Panc1 (cell line): Measurements from ENCODE around the gene DCD. TPM values are rescaled to one million over a fixed set of nuclear protein-coding genes. Genes with fewer than 3 reads are reported as not detected.

Experiments used
- ATAC-seq: fragments of 200-7000 bp; cut with Tn5 transposase; 2 replicates; pipeline ENCODE4 v1.9.1; 2020; ENCODE audit warnings: mild to moderate bottlenecking, moderate library complexity
- BruUV-seq: library from RNA; stranded (reverse); fragments of 400-500 nt; replicated peaks from 2 replicates; lab custom pipeline; 2021; lab: Mats Ljungman, UMichigan
- CTCF ChIA-PET: fragments of 300-600 bp; sonication (Branson Sonifier 250); formaldehyde crosslinking; loops from one replicate; lab custom pipeline; 2022; ENCODE audit warnings: antibody characterized with exemption; lab: Charles Lee
- POLR2A ChIA-PET: fragments of 300-600 bp; sonication (Branson Sonifier 250); formaldehyde crosslinking; loops from one replicate; lab custom pipeline; 2022; ENCODE audit warnings: antibody characterized with exemption; lab: Charles Lee
- DNase-seq: peaks from one replicate; pipeline ENCODE4 v3.0.0-alpha.2; 2010; ENCODE audit warnings: low read depth, low spot score
- H3K27ac ChIP-seq: 2 replicates; pipeline ENCODE4 v1.5.1; 2011; ENCODE audit warnings: mild to moderate bottlenecking, low read length, inconsistent platforms
- H3K27me3 ChIP-seq: fragments of 200-500 bp; sonication (Bioruptor generic); 2 replicates; pipeline ENCODE4 v1.6.0; 2014; ENCODE audit warnings: low read length, inconsistent platforms; ENCODE audit not compliant: control insufficient read depth, insufficient read depth
- H3K36me3 ChIP-seq: fragments of 200-500 bp; sonication (Bioruptor generic); 2 replicates; pipeline ENCODE4 v1.5.1; 2014; ENCODE audit warnings: inconsistent platforms, mild to moderate bottlenecking, low read length, moderate library complexity; ENCODE audit not compliant: control insufficient read depth, insufficient read depth
- H3K4me1 ChIP-seq: 2 replicates; pipeline ENCODE4 v1.5.1; 2011; ENCODE audit warnings: inconsistent platforms, mild to moderate bottlenecking, low read length, moderate library complexity; ENCODE audit not compliant: control insufficient read depth, insufficient read depth
- H3K4me3 ChIP-seq, 2 experiments: 2 replicates each; pipeline ENCODE4 v1.5.1; 2011 to 2012; ENCODE audit warnings: low read depth in 2 of 2, low read length in 2 of 2, mild to moderate bottlenecking in 2 of 2, inconsistent platforms in 1 of 2, moderate library complexity in 1 of 2
- H3K9me3 ChIP-seq: fragments of 200-500 bp; sonication (Bioruptor generic); 2 replicates; pipeline ENCODE4 v1.5.1; 2014; ENCODE audit warnings: low read depth, mild to moderate bottlenecking, inconsistent platforms, low read length, moderate library complexity; ENCODE audit not compliant: control insufficient read depth, insufficient read depth
- CTCF ChIP-seq: fragments of 450-650 bp; IDR thresholded peaks from 2 replicates; pipeline ENCODE4 v1.5.1; 2017; ENCODE audit warnings: mild to moderate bottlenecking
- POLR2AphosphoS5 ChIP-seq: IDR thresholded peaks from 2 replicates; pipeline ENCODE4 v1.6.1; 2012; ENCODE audit warnings: mild to moderate bottlenecking, low read depth, low read length, moderate library complexity
- REST ChIP-seq, 2 experiments: IDR thresholded peaks; 2 replicates each; pipeline ENCODE4 v1.6.1; 2011 to 2012; ENCODE audit warnings: low read depth in 2 of 2, control low read depth in 1 of 2, low read length in 1 of 2, mild to moderate bottlenecking in 1 of 2, moderate library complexity in 1 of 2; ENCODE audit not compliant: insufficient read depth in 1 of 2
- SIN3A ChIP-seq: IDR thresholded peaks from 2 replicates; pipeline ENCODE4 v1.6.1; 2012; ENCODE audit warnings: low read depth, mild to moderate bottlenecking, low read length, moderate library complexity, borderline replicate concordance; ENCODE audit not compliant: insufficient read depth
- TCF7L2 ChIP-seq: IDR thresholded peaks from 2 replicates; pipeline ENCODE4 v1.6.1; 2011; ENCODE audit warnings: mild to moderate bottlenecking, low read depth, low read length, inconsistent platforms
- in situ Hi-C: cut with HindIII; loops from 2 replicates; pipeline ENCODE4 v1.10.0; 2016; ENCODE audit warnings: low sequenced_read_pairs, low pct_unique_long_range_greater_than_20kb
- intact Hi-C: fragments of 100-400 bp; cut with micrococcal nuclease; formaldehyde crosslinking; loops from one replicate; pipeline ENCODE4 v1.10.0; 2022; ENCODE audit not compliant: unreplicated experiment
- total RNA-seq: library from RNA; stranded (reverse); gene quantifications from one replicate; pipeline ENCODE4 v1.2.1, GENCODE V29; 2021; ENCODE audit not compliant: unreplicated experiment

The DCD gene
- total RNA-seq, 1 experiment from 2014 or later, result not detected

GRCh38 chr12:54654926-54655325 lies 6.8 kb upstream of the DCD start:
- Histone ChIP-seq H3K9me3 (no peaks in the 10 kb centered on the region), H3K36me3 (no peaks in the 10 kb centered on the region), H3K4me1 (no peaks in the 10 kb centered on the region), H3K4me3 (no peak overlapping the region), H3K27me3 (peaks cover 13% of the 10 kb centered on the region), H3K27ac (no peak overlapping the region)
- ATAC-seq (no peak), DNase-seq (no peak)
- POLR2A ChIA-PET, result no interaction called here
- intact Hi-C loops (no loop called here), in situ Hi-C loops (no loop called here)
- TF ChIP-seq REST (IDR thresholded peaks at IDR 0.05; ENCODE audit: insufficient read depth in 1 of 2, low read depth in 2 of 2, low read length in 1 of 2) (no peak), SIN3A (no peak), CTCF (no peak), TCF7L2 (no peak), POLR2AphosphoS5 (no peak)
- CTCF ChIA-PET, result no interaction called here
- BruUV-seq, result no TSS peak

DNA sequence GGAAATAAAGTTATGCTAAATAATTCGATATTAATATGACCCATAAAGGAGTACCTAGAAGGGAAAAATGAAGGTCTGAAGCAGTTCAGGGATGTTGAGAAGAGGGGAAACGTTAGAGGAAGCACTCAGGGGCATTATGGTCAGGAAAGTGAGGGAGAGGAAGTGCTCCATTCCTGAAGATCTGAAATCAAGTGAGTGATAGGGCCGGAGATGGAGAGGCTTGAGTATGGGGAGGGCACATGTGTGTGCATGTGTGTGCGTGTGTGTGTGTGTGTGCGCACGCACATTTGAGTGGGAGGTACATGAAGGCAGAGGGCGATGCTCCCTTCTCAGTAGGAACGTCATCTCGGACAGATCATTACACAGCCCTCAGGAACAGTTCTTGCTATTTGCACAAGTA lies 4.9 kb upstream of the DCD start:
- TF ChIP-seq TCF7L2 (no peak), CTCF (no peak), POLR2AphosphoS5 (no peak), SIN3A (no peak), REST (IDR thresholded peaks at IDR 0.05; ENCODE audit: insufficient read depth in 1 of 2, low read depth in 2 of 2, low read length in 1 of 2) (no peak)
- no TSS peak for BruUV-seq
- Histone ChIP-seq H3K4me1 (no peaks in the 10 kb centered on the region), H3K27ac (no peak overlapping the region), H3K27me3 (peaks cover 13% of the 10 kb centered on the region), H3K36me3 (no peaks in the 10 kb centered on the region), H3K9me3 (no peaks in the 10 kb centered on the region), H3K4me3 (no peak overlapping the region)
- DNase-seq (no peak), ATAC-seq (no peak)
- in situ Hi-C loops (no loop called here), intact Hi-C loops (no loop called here)
- CTCF ChIA-PET, result no interaction called here
- POLR2A ChIA-PET, result no interaction called here
